Esophagus squamous epithelium (tissue), 5 donors: Measurements from ENCODE around the gene LRRC10. TPM values are rescaled to one million over a fixed set of nuclear protein-coding genes. Genes with fewer than 3 reads are reported as not detected.

Experiments
- DNase-seq: peaks from one replicate; lab custom pipeline; 2025; lab: John Stamatoyannopoulos, UW
- H3K27ac ChIP-seq, 4 donors: fragments of 200-600 bp; sonication (generic); one replicate each; pipeline ENCODE4 v1.5.1; 2016 to 2019; ENCODE audit warnings: mild to moderate bottlenecking in 1 of 4
- H3K27me3 ChIP-seq, 4 donors: fragments of 200-600 bp; sonication (generic); 1 replicate in 3 of 4; 2 replicates in 1 of 4; pipeline versions ENCODE4 v1.5.1 to v1.6.0; 2017 to 2021; ENCODE audit warnings: antibody characterized with exemption in 1 of 4
- H3K36me3 ChIP-seq, 3 donors: fragments of 200-600 bp; sonication (generic); one replicate each; pipeline ENCODE4 v1.5.1; 2016 to 2019
- H3K4me1 ChIP-seq, 3 donors: fragments of 200-600 bp; sonication (generic); one replicate each; pipeline ENCODE4 v1.5.1; 2017 to 2019
- H3K4me3 ChIP-seq, 4 donors: fragments of 200-600 bp; sonication (generic); 1 replicate in 3 of 4; 2 replicates in 1 of 4; pipeline ENCODE4 v1.5.1; 2016 to 2019; ENCODE audit warnings: mild to moderate bottlenecking in 2 of 4, moderate library complexity in 1 of 4
- H3K9me3 ChIP-seq, 3 donors: fragments of 200-600 bp; sonication (generic); one replicate each; pipeline ENCODE4 v1.5.1; 2016 to 2019
- CTCF ChIP-seq, 6 experiments: fragments of 450-650 bp in 4 of 6; fragments of 200-600 bp in 2 of 6; sonication (generic) in 2 of 6; IDR thresholded peaks; one replicate each; pipeline ENCODE4 v1.5.1; 2016 to 2019; ENCODE audit warnings: antibody characterized with exemption in 6 of 6, mild to moderate bottlenecking in 4 of 6, moderate library complexity in 4 of 6
- POLR2A ChIP-seq, 4 donors: fragments of 450-650 bp; IDR thresholded peaks; one replicate each; pipeline ENCODE4 v1.6.1; 2017; ENCODE audit warnings: antibody characterized with exemption in 4 of 4, mild to moderate bottlenecking in 4 of 4, moderate library complexity in 3 of 4
- WGBS, 2 donors: methylation state at CpG; one replicate each; pipeline ENCODE4 v1.1.5; 2018; 5-methylcytosine and 5-hydroxymethylcytosine counted together
- intact Hi-C: fragments of 100-400 bp; cut with DNase I; formaldehyde crosslinking; loops from one replicate; pipeline ENCODE4 v1.15.0; 2022
- total RNA-seq, 4 donors: library from RNA; depleted of rRNA; stranded (reverse); fragments of >200 nt; gene quantifications; one replicate each; pipeline ENCODE4 v1.1.0, GENCODE V29; 2016
- donor health status: DM: yes; HTN: yes; CAD: no.

The LRRC10 gene
- total RNA-seq, 4 donors from 2014 or later: not detected

GRCh38 chr12:69623970-69624369 is 13.3 kb upstream of the LRRC10 start:
- Histone ChIP-seq H3K36me3 (no peaks in the 10 kb centered on the region), H3K4me1 (no peaks in the 10 kb centered on the region), H3K27ac (no peak overlapping the region), H3K9me3 (no peaks in the 10 kb centered on the region), H3K4me3 (no peak overlapping the region), H3K27me3 (peaks cover 0 to 11% (median 0%) of the 10 kb centered on the region in 4 donors)
- intact Hi-C loops: no loop called here
- no peak for DNase-seq
- 84% methylated on average over 8 to 13 of the region's 13 CpGs for WGBS, 2 donors
- TF ChIP-seq CTCF (IDR thresholded peaks at IDR 0.05): no peak

GRCh38 chr12:69621551-69621950 is 10.8 kb upstream of the LRRC10 start:
- H3K27me3 ChIP-seq: peaks cover 0 to 15% (median 0%) of the 10 kb centered on the region in 4 donors
- TF ChIP-seq CTCF (IDR thresholded peaks at IDR 0.05): no peak
- TF ChIP-seq POLR2A (IDR thresholded peaks at IDR 0.05): no peak
- no peaks in the 10 kb centered on the region for H3K9me3 ChIP-seq
- intact Hi-C loops: no loop called here
- no peak overlapping the region for H3K4me3 ChIP-seq
- H3K36me3 ChIP-seq: no peaks in the 10 kb centered on the region
- 60% methylated on average over 1 of the region's 2 CpGs; no CpG with 5 or more reads in 1 of the 2 donors for WGBS, 2 donors
- DNase-seq: no peak
- no peaks in the 10 kb centered on the region for H3K4me1 ChIP-seq
- no peak overlapping the region for H3K27ac ChIP-seq

GRCh38 chr12:69620921-69621320 is 10.2 kb upstream of the LRRC10 start:
- H3K36me3 ChIP-seq: no peaks in the 10 kb centered on the region
- 92 to 94% methylated on average over 2 of the region's 2 CpGs for WGBS, 2 donors
- no peaks in the 10 kb centered on the region for H3K9me3 ChIP-seq
- H3K27me3 ChIP-seq: peaks cover 0 to 14% (median 0%) of the 10 kb centered on the region in 4 donors
- DNase-seq: no peak
- intact Hi-C loops: no loop called here
- TF ChIP-seq POLR2A (IDR thresholded peaks at IDR 0.05) (no peak), CTCF (IDR thresholded peaks at IDR 0.05) (no peak)
- H3K4me1 ChIP-seq: no peaks in the 10 kb centered on the region
- H3K27ac ChIP-seq: no peak overlapping the region
- H3K4me3 ChIP-seq: no peak overlapping the region

GRCh38 chr12:69620077-69620476 is 9.4 kb upstream of the LRRC10 start:
- Histone ChIP-seq H3K9me3 (no peaks in the 10 kb centered on the region), H3K4me3 (no peak overlapping the region), H3K27ac (no peak overlapping the region), H3K36me3 (no peaks in the 10 kb centered on the region), H3K27me3 (peaks cover 0 to 16% (median 0%) of the 10 kb centered on the region in 4 donors), H3K4me1 (no peaks in the 10 kb centered on the region)
- intact Hi-C loops: no loop called here
- no peak for TF ChIP-seq CTCF (IDR thresholded peaks at IDR 0.05)
- TF ChIP-seq POLR2A (IDR thresholded peaks at IDR 0.05): no peak
- 59 to 82% methylated on average over 4 of the region's 4 CpGs for WGBS, 2 donors
- no peak for DNase-seq

GRCh38 chr12:69619050-69619449 is 8.3 kb upstream of the LRRC10 start:
- Histone ChIP-seq H3K4me1 (no peaks in the 10 kb centered on the region), H3K27me3 (peaks cover 0 to 15% (median 0%) of the 10 kb centered on the region in 4 donors), H3K36me3 (no peaks in the 10 kb centered on the region), H3K9me3 (no peaks in the 10 kb centered on the region), H3K27ac (no peak overlapping the region), H3K4me3 (no peak overlapping the region)
- intact Hi-C loops: no loop called here
- no peak for DNase-seq
- no peak for TF ChIP-seq CTCF (IDR thresholded peaks at IDR 0.05)
- no peak for TF ChIP-seq POLR2A (IDR thresholded peaks at IDR 0.05)
- WGBS, 2 donors: 67 to 71% methylated on average over 6 of the region's 6 CpGs
